ENCODE data around the gene TMEM183A. TPM values are rescaled to one million over a fixed set of nuclear protein-coding genes. Genes with fewer than 3 reads are reported as not detected.

Gene TMEM183A
- total and polyA plus RNA-seq, 2 donors (not counting 1 experiment from before 2014, with no cell fraction given): 61.2 to 65.2 TPM

- Histone ChIP-seq H3K9ac (ENCODE audit: low read length) (peak overlapping the region; percentile 88), H3K4me1 (ENCODE audit: control insufficient read depth in 2 of 2, insufficient read depth in 2 of 2, low read length in 2 of 2) (peaks cover 28 to 38% of the 10 kb centered on the region in 2 donors), H3K36me3 (replicated peaks in 1 of 2; ENCODE audit: control extremely low read depth in 1 of 2, control insufficient read depth in 1 of 2, extremely low read depth in 1 of 2, insufficient read depth in 2 of 2, low read length in 1 of 2) (peaks cover 4 to 21% of the 10 kb centered on the region in 2 experiments), H4K20me1 (ENCODE audit: control insufficient read depth, insufficient read depth, low read length, poor library complexity, severe bottlenecking) (no peaks in the 10 kb centered on the region), H2AFZ (ENCODE audit: insufficient read depth, low read depth, low read length, poor library complexity, severe bottlenecking) (peak overlapping the region; percentile 96), H3K27ac (ENCODE audit: low read length in 2 of 2) (peak overlapping the region; percentile 80 to 86), H3K9me3 (ENCODE audit: control extremely low read depth in 1 of 3, control insufficient read depth in 2 of 3, insufficient read depth in 1 of 3, low read length in 2 of 3) (no peaks in the 10 kb centered on the region), H3K4me3 (ENCODE audit: control extremely low read depth in 1 of 5, extremely low read depth in 1 of 5, insufficient read depth in 1 of 5, low read depth in 2 of 5, low read length in 4 of 5) (peak overlapping the region in 4 of 5 experiments; percentile 80 to 88 (median 86)), H3K79me2 (ENCODE audit: control insufficient read depth, insufficient read depth, low read length) (no peaks in the 10 kb centered on the region), H3K4me2 (replicated peaks; ENCODE audit: low read depth, low read length, poor library complexity, severe bottlenecking) (peak overlapping the region; percentile 98), H3K27me3 (replicated peaks in 1 of 4; ENCODE audit: control extremely low read depth in 1 of 4, control insufficient read depth in 3 of 4, insufficient read depth in 4 of 4, low read length in 3 of 4) (no peaks in the 10 kb centered on the region)
- peak overlapping the region; percentile 81 for H3K27ac Mint-ChIP-seq
- peak overlapping the region; percentile 97 for H3K4me3 Mint-ChIP-seq
- POLR2A ChIA-PET: no interaction called here
- H3K27me3 Mint-ChIP-seq: no peaks in the 10 kb centered on the region
- DNase-seq (no peak), ATAC-seq (ENCODE audit: low read depth) (no peak)
- no peak for TF ChIP-seq EZH2 (IDR thresholded peaks at IDR 0.05; ENCODE audit: borderline replicate concordance, insufficient read depth, low read depth, low read length, poor library complexity, severe bottlenecking)
- no peak for TF ChIP-seq CTCF (IDR thresholded peaks at IDR 0.05)
- 49% methylated on average over 15 of the region's 18 CpGs for WGBS (ENCODE audit: insufficient coverage)
- intact Hi-C loops (cut with micrococcal nuclease): loop anchor here (5.0 to 10.0 kb wide), 2 partner anchors 61 to 801 kb away; partner anchors contain the start of genes PPFIA4 and PTPN7
- CTCF ChIA-PET: no interaction called here
- no peaks in the 10 kb centered on the region for H3K9me3 Mint-ChIP-seq (ENCODE audit: insufficient read depth)
- H3K4me1 Mint-ChIP-seq: peaks cover 39% of the 10 kb centered on the region
These were observed 40.9 kb upstream of the TMEM183A start for GRCh38 chr1:202966006-202966898.
